Activated T-cell treated with anti-CD3 and anti-CD28 coated beads for 48 hours (primary cell): Measurements from ENCODE around the gene FAF1.
"Not testable (repeated sequence)": the region's sequence is repeated elsewhere in the genome, so short reads cannot be mapped to it uniquely, and the experiment has no call there.

ENCODE experiments used
- DNase-seq: peaks from one replicate; pipeline ENCODE4 v3.0.0-alpha.2; 2020; ENCODE audit warnings: low read depth

Gene FAF1

DNA sequence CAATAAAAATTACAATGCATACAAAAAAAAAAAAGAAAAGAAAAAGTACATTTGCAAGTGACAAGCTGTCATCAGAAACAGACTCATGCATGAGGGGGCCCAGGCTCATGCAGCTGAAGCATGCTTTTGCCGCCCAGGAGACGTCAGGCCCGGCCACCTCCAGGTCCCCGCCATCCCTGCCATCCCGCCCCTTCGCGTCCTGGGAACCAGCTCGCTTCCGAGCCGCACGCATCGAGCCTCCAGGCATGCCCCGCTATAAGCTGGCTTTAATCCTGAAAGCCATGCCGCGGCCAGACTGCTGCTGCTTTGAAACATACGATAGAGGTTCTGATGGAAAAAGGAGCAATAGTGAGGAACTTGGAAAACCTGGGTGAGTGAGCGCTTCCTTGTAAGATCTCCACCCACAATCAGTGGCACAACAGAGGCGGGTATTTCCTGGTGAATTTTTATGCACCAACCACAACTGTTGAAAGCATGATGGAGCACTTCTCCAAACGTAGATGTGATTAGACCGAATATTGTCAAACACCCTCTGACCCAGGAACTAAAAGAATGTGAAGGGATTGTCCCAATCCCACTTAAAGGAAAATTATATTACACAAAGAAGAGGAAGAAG is 113.7 kb downstream of the FAF1 start:
- DNase-seq = no peak

DNA sequence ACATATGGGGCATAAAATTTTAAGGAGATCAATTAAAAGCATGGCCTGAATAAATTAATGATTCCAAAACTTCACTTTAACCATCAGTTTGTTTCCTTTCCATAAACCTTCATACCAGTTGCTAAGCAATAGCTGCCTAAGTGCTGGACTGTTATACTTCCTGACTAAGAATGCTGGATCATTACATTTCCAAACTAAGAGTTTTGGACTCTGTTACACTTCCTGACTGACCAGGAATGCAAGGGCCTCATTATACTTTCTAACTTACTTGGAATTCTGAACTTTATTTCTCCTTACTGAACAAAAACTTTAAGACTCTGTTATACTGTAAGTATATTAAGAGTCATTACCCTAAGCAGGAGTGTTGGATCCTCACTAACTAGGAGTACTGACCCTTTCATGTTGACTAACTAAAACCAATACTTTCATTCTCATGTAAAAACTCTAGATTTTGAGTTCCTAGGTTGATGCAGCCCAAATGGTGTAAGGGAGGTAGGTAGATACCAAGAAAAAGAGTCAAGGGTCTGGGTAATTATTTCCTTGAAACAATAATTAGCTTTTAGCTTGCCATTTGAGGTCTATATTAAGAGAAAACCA is 118.2 kb downstream of the FAF1 start:
- DNase-seq = no peak

GRCh38 chr1:50836117-50836516 is 124.0 kb downstream of the FAF1 start:
- no peak for DNase-seq

DNA sequence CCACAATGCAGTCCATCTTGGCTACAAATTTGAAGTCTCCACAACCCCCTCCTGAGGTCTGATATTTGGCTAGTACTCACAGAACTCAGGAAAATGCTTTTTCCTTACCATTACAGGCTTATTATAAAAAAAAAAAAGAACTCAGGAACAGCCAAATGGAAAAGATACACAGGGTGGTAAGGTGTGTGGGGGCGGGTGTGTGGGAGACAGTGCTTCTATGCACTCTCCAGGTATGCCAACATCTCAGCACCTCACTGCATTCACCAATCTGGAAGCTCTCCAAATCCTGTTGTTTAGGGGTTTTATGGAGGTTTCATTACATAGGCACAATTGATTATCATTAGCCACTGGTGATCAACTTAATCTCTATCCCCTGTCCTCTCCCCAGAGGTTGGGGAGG is 126.9 kb downstream of the FAF1 start:
- no peak for DNase-seq

DNA sequence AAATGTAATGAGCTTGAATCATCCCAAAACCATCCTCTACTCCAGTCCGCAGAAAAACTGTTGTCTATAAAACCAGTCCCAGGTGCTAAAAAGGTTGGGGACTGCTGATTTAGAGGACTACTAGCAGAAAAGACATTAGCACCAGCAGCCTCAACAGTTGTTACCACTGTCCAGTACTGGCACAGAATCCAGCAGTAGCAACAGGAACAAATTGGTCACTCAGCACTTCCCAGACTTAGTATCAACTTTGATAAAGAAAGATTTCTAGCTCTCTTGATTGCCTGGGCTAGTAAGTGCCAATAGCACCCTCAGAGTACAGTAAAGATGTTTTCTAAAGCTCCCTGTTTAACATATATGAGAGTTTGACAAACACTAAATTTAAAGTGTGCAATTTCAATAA is 127.9 kb downstream of the FAF1 start:
- DNase-seq = no peak

GRCh38 chr1:50831300-50832061 is 128.6 kb downstream of the FAF1 start:
- no peak for DNase-seq

GRCh38 chr1:50830621-50831020 is 129.4 kb downstream of the FAF1 start:
- no peak for DNase-seq

- no peak for DNase-seq
These were observed 130.8 kb downstream of the FAF1 start for GRCh38 chr1:50829014-50829958.

- no peak for DNase-seq
These were observed 132.5 kb downstream of the FAF1 start for GRCh38 chr1:50827546-50827945.

DNA sequence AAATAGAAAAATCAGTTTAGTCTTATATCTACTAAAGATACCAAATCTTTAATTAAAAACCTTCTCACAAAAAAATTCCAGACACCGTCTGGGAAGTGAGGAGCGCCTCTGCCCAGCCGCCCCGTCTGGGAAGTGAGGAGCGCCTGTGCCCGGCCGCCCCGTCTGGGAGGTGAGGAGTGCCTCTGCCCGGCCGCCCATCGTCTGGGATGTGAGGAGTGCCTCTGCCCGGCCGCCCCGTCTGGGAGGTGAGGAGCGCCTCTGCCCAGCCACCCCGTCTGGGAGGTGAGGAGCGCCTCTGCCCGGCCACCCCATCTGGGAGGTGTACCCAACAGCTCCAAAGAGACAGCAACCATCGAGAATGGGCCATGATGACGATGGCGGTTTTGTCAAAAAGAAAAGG is 133.3 kb downstream of the FAF1 start:
- DNase-seq = not testable (repeated sequence)

DNA sequence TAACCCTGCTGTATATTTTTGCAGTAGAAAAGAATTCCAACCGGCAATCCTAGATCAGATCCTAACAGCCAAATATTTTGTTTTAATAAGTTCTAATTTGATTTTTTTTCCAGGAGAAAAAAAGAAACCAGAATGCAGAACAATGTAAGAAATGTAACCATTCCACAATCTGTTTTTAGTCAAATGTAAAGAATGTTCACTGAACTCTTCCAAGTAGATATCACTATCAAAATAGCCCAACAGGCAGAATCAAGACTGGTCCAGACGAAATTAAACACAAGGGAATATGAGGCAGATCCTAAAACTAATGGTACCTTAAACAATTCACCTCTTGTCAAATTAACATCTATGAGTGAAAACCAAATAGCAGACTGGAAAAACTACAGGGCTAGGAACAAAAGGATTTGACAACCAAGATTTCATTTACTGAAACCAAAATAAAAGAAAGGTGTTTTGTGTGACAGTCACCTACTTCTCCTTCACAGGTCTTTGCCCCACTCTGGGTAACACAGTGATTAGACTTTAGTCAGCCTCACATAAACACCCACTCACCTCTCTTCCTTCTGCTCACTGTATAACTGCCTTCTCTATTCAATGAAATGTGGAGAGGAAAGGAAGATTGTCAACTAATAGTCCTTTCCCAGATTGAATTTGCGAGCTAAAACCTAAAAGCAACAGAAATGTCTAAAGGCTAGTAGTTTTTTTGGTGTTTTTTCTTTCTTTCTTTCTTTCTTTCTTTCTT is 137.9 kb downstream of the FAF1 start:
- DNase-seq = no peak

GRCh38 chr1:50820545-50820944 is 139.5 kb downstream of the FAF1 start:
- DNase-seq = no peak

GRCh38 chr1:50812346-50812745 is 147.7 kb downstream of the FAF1 start:
- DNase-seq = no peak

DNA sequence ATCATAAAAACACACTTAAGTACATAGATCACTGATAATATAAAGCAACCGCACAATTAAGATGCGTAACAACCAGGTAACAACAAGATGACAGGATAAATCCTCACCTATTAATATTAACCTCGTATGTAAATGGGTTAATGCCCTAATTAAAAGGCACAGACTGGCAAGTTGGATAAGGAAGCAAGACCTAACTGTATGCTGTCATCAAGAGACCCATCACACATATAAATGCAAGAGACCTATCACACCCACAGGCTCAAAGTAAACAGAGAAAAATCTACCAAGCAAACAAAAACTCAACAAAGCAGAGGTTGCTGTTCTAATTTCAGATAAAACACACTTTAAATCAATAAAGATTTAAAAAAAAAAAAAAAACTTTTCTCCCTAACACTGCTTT is 151.8 kb downstream of the FAF1 start:
- DNase-seq = no peak

- no peak for DNase-seq
These were observed 163.8 kb downstream of the FAF1 start for GRCh38 chr1:50796272-50796671.

DNA sequence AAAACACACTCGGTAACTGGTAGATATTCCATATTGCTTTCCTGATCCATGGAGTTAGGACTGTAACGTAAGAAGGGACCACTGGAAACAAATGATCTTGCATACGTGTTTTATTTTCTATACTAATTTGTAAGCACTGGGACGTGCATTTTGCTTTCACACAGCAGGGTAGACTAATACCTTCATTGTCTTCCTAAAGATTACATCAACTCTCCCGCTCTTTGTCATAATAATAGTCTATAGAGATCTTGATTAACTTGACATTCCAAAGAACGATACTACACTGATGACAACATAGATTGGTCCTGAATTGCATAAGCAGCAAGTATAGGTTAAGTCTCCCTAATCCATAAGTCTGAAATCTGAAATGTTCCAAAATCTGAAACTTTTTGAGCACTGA is 166.5 kb downstream of the FAF1 start:
- DNase-seq = no peak

GRCh38 chr1:50787266-50787665 is 172.8 kb downstream of the FAF1 start:
- DNase-seq = no peak

DNA sequence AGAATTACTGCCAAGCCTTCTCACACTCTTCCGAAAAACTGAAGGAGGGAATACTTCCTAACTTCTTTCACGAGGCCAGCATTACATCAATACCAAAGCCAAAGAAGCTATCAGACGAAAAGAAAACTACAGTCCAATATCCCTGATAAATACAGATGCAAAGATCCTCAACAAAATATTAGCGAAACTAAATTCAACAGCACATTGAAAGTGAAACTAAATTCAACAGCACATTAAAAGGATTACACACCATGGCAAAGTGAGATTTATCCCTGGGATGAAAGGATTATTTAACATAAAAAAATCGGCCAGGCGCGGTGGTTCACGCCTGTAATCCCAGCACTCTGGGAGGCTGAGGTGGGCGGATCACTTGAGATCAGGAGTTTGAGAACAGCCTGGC is 176.8 kb downstream of the FAF1 start:
- no peak for DNase-seq

DNA sequence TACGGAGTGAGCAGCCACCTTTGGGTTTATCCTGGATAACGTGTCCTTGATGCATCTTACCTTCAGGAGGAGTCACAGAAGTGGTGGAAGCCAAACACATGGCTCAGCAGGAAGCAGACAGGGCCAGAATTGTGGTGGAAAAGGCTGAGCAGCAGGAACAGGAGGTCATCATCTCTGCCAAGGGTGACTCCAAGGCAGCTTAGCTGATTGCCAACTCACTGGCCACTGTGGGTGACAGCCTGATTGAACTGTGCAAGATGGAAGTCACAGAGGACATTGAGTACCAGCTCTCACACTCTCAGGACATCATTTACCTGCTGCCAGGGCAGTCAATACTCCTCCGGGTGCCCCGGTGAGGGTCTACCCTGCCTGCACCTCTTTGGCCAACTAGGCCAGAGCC is 179.3 kb downstream of the FAF1 start:
- no peak for DNase-seq

DNA sequence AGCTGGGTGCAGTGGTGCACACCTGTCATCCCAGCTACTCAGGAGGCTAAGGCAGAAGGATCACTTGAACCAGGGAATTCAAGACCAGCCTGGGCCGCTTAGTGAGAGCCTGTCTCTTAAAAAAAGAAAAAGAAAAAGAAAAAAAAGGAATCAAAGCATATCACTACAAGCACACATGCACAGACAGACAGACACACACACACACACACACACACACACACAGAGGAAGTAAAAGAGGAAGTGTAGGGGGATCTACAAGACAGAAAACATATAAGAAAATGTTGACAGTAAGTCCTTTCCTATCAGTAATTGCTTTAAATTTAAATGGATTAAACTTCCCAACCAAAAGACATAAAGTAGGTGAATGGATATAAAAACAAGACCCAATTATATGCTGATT is 180.3 kb downstream of the FAF1 start:
- DNase-seq = no peak

GRCh38 chr1:50775740-50776139 is 184.3 kb downstream of the FAF1 start:
- no peak for DNase-seq
